Esophagus squamous epithelium (tissue), 4 donors: ENCODE results near the gene SLC22A3.

Source experiments
- POLR2A ChIP-seq, 4 donors: fragments of 450-650 bp; IDR thresholded peaks; one replicate each; pipeline ENCODE4 v1.6.1; 2017; ENCODE audit warnings: antibody characterized with exemption in 4 of 4, mild to moderate bottlenecking in 4 of 4, moderate library complexity in 3 of 4
- TF ChIP-seq, protein P1 (sequence below), 6 experiments: fragments of 450-650 bp in 4 of 6; fragments of 200-600 bp in 2 of 6; sonication (generic) in 2 of 6; IDR thresholded peaks; one replicate each; pipeline ENCODE4 v1.5.1; 2016 to 2019; ENCODE audit warnings: antibody characterized with exemption in 6 of 6, mild to moderate bottlenecking in 4 of 6, moderate library complexity in 4 of 6

DNA sequence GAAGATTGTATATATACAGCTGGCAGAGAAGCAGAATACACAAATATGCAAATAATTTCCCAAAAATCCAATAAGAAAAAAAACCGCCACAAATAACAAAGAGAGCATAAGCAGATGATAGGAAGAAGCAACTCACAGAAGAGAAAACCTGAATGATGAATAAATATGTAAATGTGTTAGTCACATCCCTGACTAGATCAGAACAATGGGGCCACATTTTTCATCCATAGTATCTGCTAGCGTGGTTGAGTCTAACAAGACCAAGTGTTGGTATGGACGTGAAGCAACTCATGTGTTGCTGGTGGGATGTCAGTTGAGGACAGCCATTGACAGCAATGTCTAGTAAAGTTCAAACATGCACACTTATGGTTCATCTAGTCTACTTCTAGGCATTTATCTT lies 3.9 kb upstream of the SLC22A3 start:
- TF ChIP-seq, protein P1, sequence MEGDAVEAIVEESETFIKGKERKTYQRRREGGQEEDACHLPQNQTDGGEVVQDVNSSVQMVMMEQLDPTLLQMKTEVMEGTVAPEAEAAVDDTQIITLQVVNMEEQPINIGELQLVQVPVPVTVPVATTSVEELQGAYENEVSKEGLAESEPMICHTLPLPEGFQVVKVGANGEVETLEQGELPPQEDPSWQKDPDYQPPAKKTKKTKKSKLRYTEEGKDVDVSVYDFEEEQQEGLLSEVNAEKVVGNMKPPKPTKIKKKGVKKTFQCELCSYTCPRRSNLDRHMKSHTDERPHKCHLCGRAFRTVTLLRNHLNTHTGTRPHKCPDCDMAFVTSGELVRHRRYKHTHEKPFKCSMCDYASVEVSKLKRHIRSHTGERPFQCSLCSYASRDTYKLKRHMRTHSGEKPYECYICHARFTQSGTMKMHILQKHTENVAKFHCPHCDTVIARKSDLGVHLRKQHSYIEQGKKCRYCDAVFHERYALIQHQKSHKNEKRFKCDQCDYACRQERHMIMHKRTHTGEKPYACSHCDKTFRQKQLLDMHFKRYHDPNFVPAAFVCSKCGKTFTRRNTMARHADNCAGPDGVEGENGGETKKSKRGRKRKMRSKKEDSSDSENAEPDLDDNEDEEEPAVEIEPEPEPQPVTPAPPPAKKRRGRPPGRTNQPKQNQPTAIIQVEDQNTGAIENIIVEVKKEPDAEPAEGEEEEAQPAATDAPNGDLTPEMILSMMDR (IDR thresholded peaks at IDR 0.05), result no peak
- TF ChIP-seq POLR2A (IDR thresholded peaks at IDR 0.05), result no peak
